ENCODE measurements around the gene PIGH. TPM values are rescaled to one million over a fixed set of nuclear protein-coding genes. Genes with fewer than 3 reads are reported as not detected.

Gene PIGH
- total and polyA plus RNA-seq, 2 experiments from 2014 or later: 64.4 to 75.8 TPM

- WGBS (ENCODE audit: low lambda C conversion rate, missing lambda C conversion rate): 95% methylated on average over 7 of the region's 7 CpGs
These were observed 45.7 kb downstream of the PIGH start for GRCh38 chr14:67554341-67554740.

DNA sequence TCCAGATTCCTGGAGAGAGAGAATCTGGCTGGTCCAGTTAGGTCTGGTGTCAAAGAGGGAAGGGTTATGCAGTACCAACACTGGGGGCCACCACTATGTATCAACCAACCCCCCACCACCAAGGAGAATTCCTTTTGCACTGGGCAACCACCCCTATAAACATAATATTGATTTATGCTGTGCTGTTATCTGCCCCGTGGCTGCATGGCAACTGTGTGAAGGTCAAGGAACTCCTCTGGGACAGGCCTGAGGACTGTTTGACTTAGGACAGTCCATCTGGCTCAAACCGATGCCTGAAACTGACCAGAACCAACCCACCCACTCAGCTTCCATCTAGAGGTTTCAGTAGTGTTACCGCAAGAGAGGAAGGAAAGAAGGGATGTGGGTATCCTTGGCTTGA is 46.5 kb downstream of the PIGH start:
- no peak for TF ChIP-seq CTCF (IDR thresholded peaks at IDR 0.05; ENCODE audit: poor library complexity)
- TF ChIP-seq EZH2 (IDR thresholded peaks at IDR 0.05; ENCODE audit: borderline replicate concordance): no peak
- TF ChIP-seq EZH2phosphoT487 (IDR thresholded peaks at IDR 0.05; ENCODE audit: low read depth, severe bottlenecking, unreplicated experiment): no peak
- H3K4me1 ChIP-seq (ENCODE audit: insufficient read depth): no peaks in the 10 kb centered on the region

More at GRCh38 chr14:67554341-67554740, 45.7 kb downstream of the PIGH start:
- no peaks in the 10 kb centered on the region for H3K36me3 ChIP-seq (replicated peaks; ENCODE audit: insufficient read depth, low read depth)
- H3K79me2 ChIP-seq: no peaks in the 10 kb centered on the region
- DNase-seq (ENCODE audit: low spot score): no peak
- no peak overlapping the region for H2AFZ ChIP-seq
- no peaks in the 10 kb centered on the region for H3K9me2 ChIP-seq (replicated peaks; ENCODE audit: insufficient read depth)
- no peak overlapping the region for H3K27ac ChIP-seq
- no peak overlapping the region for H3K4me3 ChIP-seq
- no peaks in the 10 kb centered on the region for H3K9me3 ChIP-seq (ENCODE audit: low read depth)
- TF ChIP-seq CTCF (IDR thresholded peaks at IDR 0.05; ENCODE audit: poor library complexity) (no peak), EZH2 (IDR thresholded peaks at IDR 0.05; ENCODE audit: borderline replicate concordance) (no peak), EZH2phosphoT487 (IDR thresholded peaks at IDR 0.05; ENCODE audit: low read depth, severe bottlenecking, unreplicated experiment) (no peak)
- no peak overlapping the region for H3K4me2 ChIP-seq
- H4K20me1 ChIP-seq (ENCODE audit: insufficient read depth, poor library complexity, severe bottlenecking): no peaks in the 10 kb centered on the region
- H3K4me1 ChIP-seq (ENCODE audit: insufficient read depth): no peaks in the 10 kb centered on the region
- H3K27me3 ChIP-seq: no peaks in the 10 kb centered on the region

DNA sequence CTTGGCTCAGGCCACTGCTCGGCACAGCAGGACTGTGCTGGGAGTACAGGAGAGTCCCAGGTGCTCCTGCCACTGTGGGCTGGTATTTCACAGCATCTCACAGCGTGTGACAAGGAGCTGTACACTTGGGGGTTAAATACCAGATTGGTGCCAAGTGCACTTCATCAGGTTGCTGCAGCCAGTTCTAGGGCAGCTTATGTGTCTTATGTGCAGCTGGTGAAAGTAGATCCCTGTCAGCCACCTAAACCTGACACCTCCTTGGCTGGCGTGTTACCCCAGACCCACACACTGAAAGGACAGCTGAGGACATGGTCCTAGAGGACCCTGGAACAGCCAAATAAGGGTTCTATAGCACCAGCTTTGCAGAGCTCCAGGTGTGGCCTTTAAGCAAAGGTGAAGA is 48.1 kb downstream of the PIGH start:
- H3K79me2 ChIP-seq: no peaks in the 10 kb centered on the region
- H3K27me3 ChIP-seq: no peaks in the 10 kb centered on the region
- TF ChIP-seq EZH2phosphoT487 (IDR thresholded peaks at IDR 0.05; ENCODE audit: low read depth, severe bottlenecking, unreplicated experiment): no peak
- TF ChIP-seq EZH2 (IDR thresholded peaks at IDR 0.05; ENCODE audit: borderline replicate concordance): no peak
- no peak for TF ChIP-seq CTCF (IDR thresholded peaks at IDR 0.05; ENCODE audit: poor library complexity)
- 71% methylated on average over 3 of the region's 3 CpGs for WGBS (ENCODE audit: low lambda C conversion rate, missing lambda C conversion rate)
- no peak overlapping the region for H3K27ac ChIP-seq
- H4K20me1 ChIP-seq (ENCODE audit: insufficient read depth, poor library complexity, severe bottlenecking): no peaks in the 10 kb centered on the region
- no peaks in the 10 kb centered on the region for H3K36me3 ChIP-seq (replicated peaks; ENCODE audit: insufficient read depth, low read depth)
- H3K9me2 ChIP-seq (replicated peaks; ENCODE audit: insufficient read depth): no peaks in the 10 kb centered on the region
- no peak overlapping the region for H2AFZ ChIP-seq
- H3K9me3 ChIP-seq (ENCODE audit: low read depth): no peaks in the 10 kb centered on the region
- H3K4me1 ChIP-seq (ENCODE audit: insufficient read depth): no peaks in the 10 kb centered on the region
- no peak overlapping the region for H3K4me3 ChIP-seq
- no peak for DNase-seq (ENCODE audit: low spot score)
- H3K4me2 ChIP-seq: no peak overlapping the region

More for the DNA sequence above, 46.5 kb downstream of the PIGH start:
- no peaks in the 10 kb centered on the region for H3K9me2 ChIP-seq (replicated peaks; ENCODE audit: insufficient read depth)
- no peak overlapping the region for H3K27ac ChIP-seq
- 59% methylated on average over 3 of the region's 3 CpGs for WGBS (ENCODE audit: low lambda C conversion rate, missing lambda C conversion rate)
- H3K4me2 ChIP-seq: no peak overlapping the region
- no peaks in the 10 kb centered on the region for H3K79me2 ChIP-seq
- no peak overlapping the region for H2AFZ ChIP-seq
- H3K36me3 ChIP-seq (replicated peaks; ENCODE audit: insufficient read depth, low read depth): no peaks in the 10 kb centered on the region
- H4K20me1 ChIP-seq (ENCODE audit: insufficient read depth, poor library complexity, severe bottlenecking): no peaks in the 10 kb centered on the region
- H3K27me3 ChIP-seq: no peaks in the 10 kb centered on the region
- H3K4me3 ChIP-seq: no peak overlapping the region
- DNase-seq (ENCODE audit: low spot score): no peak
- H3K9me3 ChIP-seq (ENCODE audit: low read depth): no peaks in the 10 kb centered on the region

GRCh38 chr14:67551123-67551522 is 48.9 kb downstream of the PIGH start:
- H4K20me1 ChIP-seq (ENCODE audit: insufficient read depth, poor library complexity, severe bottlenecking): no peaks in the 10 kb centered on the region
- H3K4me3 ChIP-seq: no peak overlapping the region
- H3K4me2 ChIP-seq: no peak overlapping the region
- no peak overlapping the region for H3K27ac ChIP-seq
- H3K36me3 ChIP-seq (replicated peaks; ENCODE audit: insufficient read depth, low read depth): no peaks in the 10 kb centered on the region
- WGBS (ENCODE audit: low lambda C conversion rate, missing lambda C conversion rate): 91% methylated on average over 3 of the region's 3 CpGs
- H3K79me2 ChIP-seq: no peaks in the 10 kb centered on the region
- H3K4me1 ChIP-seq (ENCODE audit: insufficient read depth): no peaks in the 10 kb centered on the region
- no peak overlapping the region for H2AFZ ChIP-seq
- no peak for DNase-seq (ENCODE audit: low spot score)
- no peaks in the 10 kb centered on the region for H3K9me2 ChIP-seq (replicated peaks; ENCODE audit: insufficient read depth)
- no peaks in the 10 kb centered on the region for H3K27me3 ChIP-seq
- H3K9me3 ChIP-seq (ENCODE audit: low read depth): no peaks in the 10 kb centered on the region
- no peak for TF ChIP-seq EZH2phosphoT487 (IDR thresholded peaks at IDR 0.05; ENCODE audit: low read depth, severe bottlenecking, unreplicated experiment)
- TF ChIP-seq CTCF (IDR thresholded peaks at IDR 0.05; ENCODE audit: poor library complexity): no peak
- no peak for TF ChIP-seq EZH2 (IDR thresholded peaks at IDR 0.05; ENCODE audit: borderline replicate concordance)

Measured in hepatocyte (in vitro differentiated cells).